ENCODE results near the gene TMEM131.

DNA sequence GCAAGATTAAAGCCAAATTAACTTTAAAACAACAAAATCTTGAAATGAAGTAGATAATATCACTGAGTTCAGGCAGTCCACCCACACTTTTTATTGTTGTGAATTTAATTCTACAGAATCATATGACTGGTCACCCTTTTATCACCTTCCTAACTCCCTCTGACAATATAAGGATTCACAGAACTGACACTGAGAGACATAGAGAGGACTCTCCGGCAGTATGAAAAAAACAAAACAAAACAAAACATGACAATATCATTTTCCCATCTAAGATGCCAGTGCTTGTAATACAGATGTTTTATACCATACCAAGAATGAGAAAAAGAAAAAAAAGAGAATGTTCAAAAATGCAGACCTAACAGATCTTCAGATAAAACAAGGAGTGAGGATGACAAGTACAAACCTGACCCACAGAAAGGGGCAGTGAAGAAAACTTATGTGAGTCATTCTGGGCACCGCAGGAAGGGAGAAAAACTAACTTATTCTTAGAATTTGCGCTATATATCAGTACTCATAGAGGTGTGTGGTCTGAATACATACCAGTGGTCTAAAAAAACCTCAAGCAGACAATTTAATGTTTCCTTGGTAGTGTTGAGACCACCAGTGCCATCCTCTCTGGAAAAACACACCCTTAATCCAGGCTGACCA lies 145.7 kb downstream of the TMEM131 start:
- TF ChIP-seq, protein P1, sequence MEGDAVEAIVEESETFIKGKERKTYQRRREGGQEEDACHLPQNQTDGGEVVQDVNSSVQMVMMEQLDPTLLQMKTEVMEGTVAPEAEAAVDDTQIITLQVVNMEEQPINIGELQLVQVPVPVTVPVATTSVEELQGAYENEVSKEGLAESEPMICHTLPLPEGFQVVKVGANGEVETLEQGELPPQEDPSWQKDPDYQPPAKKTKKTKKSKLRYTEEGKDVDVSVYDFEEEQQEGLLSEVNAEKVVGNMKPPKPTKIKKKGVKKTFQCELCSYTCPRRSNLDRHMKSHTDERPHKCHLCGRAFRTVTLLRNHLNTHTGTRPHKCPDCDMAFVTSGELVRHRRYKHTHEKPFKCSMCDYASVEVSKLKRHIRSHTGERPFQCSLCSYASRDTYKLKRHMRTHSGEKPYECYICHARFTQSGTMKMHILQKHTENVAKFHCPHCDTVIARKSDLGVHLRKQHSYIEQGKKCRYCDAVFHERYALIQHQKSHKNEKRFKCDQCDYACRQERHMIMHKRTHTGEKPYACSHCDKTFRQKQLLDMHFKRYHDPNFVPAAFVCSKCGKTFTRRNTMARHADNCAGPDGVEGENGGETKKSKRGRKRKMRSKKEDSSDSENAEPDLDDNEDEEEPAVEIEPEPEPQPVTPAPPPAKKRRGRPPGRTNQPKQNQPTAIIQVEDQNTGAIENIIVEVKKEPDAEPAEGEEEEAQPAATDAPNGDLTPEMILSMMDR (IDR thresholded peaks at IDR 0.05), result no peak
- TF ChIP-seq POLR2AphosphoS5 (IDR thresholded peaks at IDR 0.05) (no peak), EP300 (IDR thresholded peaks at IDR 0.05; ENCODE audit: low read depth) (no peak), POLR2A (IDR thresholded peaks at IDR 0.05) (no peak)

Measured in transverse colon (tissue), 4 donors.